Measurements from ENCODE around the gene SMARCAL1. TPM values are rescaled to one million over a fixed set of nuclear protein-coding genes. Genes with fewer than 3 reads are reported as not detected.

Gene SMARCAL1
- polyA plus RNA-seq, 1 donor from 2014 or later, result 7.5 TPM

GRCh38 chr2:216405588-216405987 lies 6.7 kb upstream of the SMARCAL1 start:
- Histone ChIP-seq H3K9me3 (ENCODE audit: low read length) (peaks cover 5% of the 10 kb centered on the region), H3K27me3 (ENCODE audit: insufficient read depth, low read depth, low read length) (no peaks in the 10 kb centered on the region), H4K20me1 (ENCODE audit: insufficient read depth) (no peaks in the 10 kb centered on the region), H3K79me2 (replicated peaks; ENCODE audit: insufficient read depth, low read length) (no peaks in the 10 kb centered on the region), H3K36me3 (ENCODE audit: insufficient read depth, low read length) (no peaks in the 10 kb centered on the region), H2AFZ (ENCODE audit: low read depth, low read length) (no peak overlapping the region), H3K4me2 (ENCODE audit: low read length) (no peak overlapping the region), H3K9ac (ENCODE audit: low read length) (no peak overlapping the region), H3K4me3 (ENCODE audit: low read length) (no peak overlapping the region), H3F3A (ENCODE audit: insufficient read depth, low read length, poor library complexity, severe bottlenecking) (no peaks in the 10 kb centered on the region), H3K27ac (ENCODE audit: low read length) (no peak overlapping the region), H3K9me2 (ENCODE audit: insufficient read depth, low read length) (no peaks in the 10 kb centered on the region)
- TF ChIP-seq POLR2AphosphoS5 (IDR thresholded peaks at IDR 0.05) (no peak), MXI1 (conservative IDR thresholded peaks at IDR 0.05; ENCODE audit: poor library complexity, severe bottlenecking) (no peak), SMC3 (conservative IDR thresholded peaks at IDR 0.05; ENCODE audit: poor library complexity) (no peak), RAD21 (conservative IDR thresholded peaks at IDR 0.05) (no peak), REST (IDR thresholded peaks at IDR 0.05; ENCODE audit: borderline replicate concordance) (no peak), TAF1 (IDR thresholded peaks at IDR 0.05; ENCODE audit: low read depth) (no peak), EP300 (conservative IDR thresholded peaks at IDR 0.05; ENCODE audit: poor library complexity, severe bottlenecking) (no peak), CTCF (IDR thresholded peaks at IDR 0.05; ENCODE audit: poor library complexity, severe bottlenecking) (no peak), EZH2 (IDR thresholded peaks at IDR 0.05; ENCODE audit: borderline replicate concordance, insufficient read depth, low read length, poor library complexity, severe bottlenecking) (no peak)

GRCh38 chr2:216406826-216407225 lies 5.5 kb upstream of the SMARCAL1 start:
- Histone ChIP-seq H2AFZ (ENCODE audit: low read depth, low read length) (no peak overlapping the region), H3K4me2 (ENCODE audit: low read length) (no peak overlapping the region), H3K9me3 (ENCODE audit: low read length) (no peaks in the 10 kb centered on the region), H3K9ac (ENCODE audit: low read length) (peak overlapping the region; percentile 25), H3K4me3 (ENCODE audit: low read length) (peak overlapping the region; percentile 26), H4K20me1 (ENCODE audit: insufficient read depth) (no peaks in the 10 kb centered on the region), H3K27ac (ENCODE audit: low read length) (peak overlapping the region; percentile 57), H3K27me3 (ENCODE audit: insufficient read depth, low read depth, low read length) (no peaks in the 10 kb centered on the region), H3K79me2 (replicated peaks; ENCODE audit: insufficient read depth, low read length) (no peaks in the 10 kb centered on the region), H3K36me3 (ENCODE audit: insufficient read depth, low read length) (no peaks in the 10 kb centered on the region), H3F3A (ENCODE audit: insufficient read depth, low read length, poor library complexity, severe bottlenecking) (no peaks in the 10 kb centered on the region), H3K9me2 (ENCODE audit: insufficient read depth, low read length) (no peaks in the 10 kb centered on the region)
- TF ChIP-seq MXI1 (conservative IDR thresholded peaks at IDR 0.05; ENCODE audit: poor library complexity, severe bottlenecking) (no peak), EZH2 (IDR thresholded peaks at IDR 0.05; ENCODE audit: borderline replicate concordance, insufficient read depth, low read length, poor library complexity, severe bottlenecking) (no peak), REST (IDR thresholded peaks at IDR 0.05; ENCODE audit: borderline replicate concordance) (no peak), EP300 (conservative IDR thresholded peaks at IDR 0.05; ENCODE audit: poor library complexity, severe bottlenecking) (peak; percentile 26)

Data from neural cell (in vitro differentiated cells).